ENCODE data around the gene GSTA4.
A peak's percentile ranks its signal among the peaks of the same experiment; 100 is the strongest.

- TF ChIP-seq CTCF (IDR thresholded peaks at IDR 0.05) = no peak
- peak in 1 of 2 donors; percentile 11 for TF ChIP-seq POLR2A (IDR thresholded peaks at IDR 0.05)
Observed at GRCh38 chr6:52994031-52994838, 849 bp downstream of the GSTA4 start.
